ENCODE measurements around the gene REC114.
"Not testable (repeated sequence)": the region's sequence is repeated elsewhere in the genome, so short reads cannot be mapped to it uniquely, and the experiment has no call there.

REC114 gene

DNA sequence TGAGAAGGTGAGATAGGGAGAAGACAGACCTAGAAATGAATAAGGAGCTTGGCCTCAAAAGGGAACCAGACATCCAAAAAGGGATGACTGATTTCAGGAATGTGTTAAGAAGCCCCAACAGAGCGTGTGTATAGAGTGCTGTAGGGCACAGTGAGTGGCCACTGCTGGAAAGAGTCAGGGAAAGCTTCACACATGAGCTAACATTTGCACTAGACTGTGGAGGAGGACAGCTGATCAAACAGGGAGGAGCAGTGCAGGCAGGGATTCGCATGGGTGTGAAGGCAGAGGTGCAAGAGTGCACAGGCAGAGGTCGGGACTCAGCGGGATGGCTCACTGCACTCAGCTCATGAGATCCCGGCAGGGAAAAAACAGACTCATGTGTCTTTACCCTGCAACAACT, 128.4 kb downstream of the REC114 start:
- H3K4me2 ChIP-seq (ENCODE audit: low read length): no peak overlapping the region
- H3K27ac ChIP-seq (ENCODE audit: low read depth, low read length): no peak overlapping the region
- H3K4me3 ChIP-seq (ENCODE audit: low read length): no peak overlapping the region
- H2BK15ac ChIP-seq (replicated peaks; ENCODE audit: low read depth): no peak overlapping the region
- WGBS (ENCODE audit: extremely low coverage, insufficient coverage, low lambda C conversion rate): no CpG with 5 or more reads among the region's 5 CpGs
- H3K79me2 ChIP-seq (ENCODE audit: control insufficient read depth, insufficient read depth, low read length): no peaks in the 10 kb centered on the region
- no peak for DNase-seq
- H3K18ac ChIP-seq (ENCODE audit: low read length): no peak overlapping the region
- H2BK5ac ChIP-seq (ENCODE audit: low read length): no peak overlapping the region
- H4K8ac ChIP-seq (ENCODE audit: low read depth, low read length): no peak overlapping the region
- H3K9ac ChIP-seq (ENCODE audit: low read length): no peak overlapping the region
- no peak overlapping the region for H4K5ac ChIP-seq (ENCODE audit: low read length)
- no peak overlapping the region for H3K4ac ChIP-seq (ENCODE audit: low read depth, low read length)
- no peak overlapping the region for H2BK120ac ChIP-seq (ENCODE audit: low read depth, low read length)
- no peaks in the 10 kb centered on the region for H3K79me1 ChIP-seq (ENCODE audit: low read length)
- peaks cover 4% of the 10 kb centered on the region for H3K36me3 ChIP-seq (ENCODE audit: control insufficient read depth, insufficient read depth, low read length)
- no peaks in the 10 kb centered on the region for H3K4me1 ChIP-seq (ENCODE audit: control insufficient read depth, low read depth, low read length)
- no peak overlapping the region for H3K56ac ChIP-seq (ENCODE audit: low read length)
- H3K27me3 ChIP-seq (ENCODE audit: insufficient read depth, low read length, poor library complexity): no peaks in the 10 kb centered on the region
- no peak overlapping the region for H2AK5ac ChIP-seq (ENCODE audit: low read length)
- H3K23ac ChIP-seq (ENCODE audit: low read length): no peak overlapping the region

DNA sequence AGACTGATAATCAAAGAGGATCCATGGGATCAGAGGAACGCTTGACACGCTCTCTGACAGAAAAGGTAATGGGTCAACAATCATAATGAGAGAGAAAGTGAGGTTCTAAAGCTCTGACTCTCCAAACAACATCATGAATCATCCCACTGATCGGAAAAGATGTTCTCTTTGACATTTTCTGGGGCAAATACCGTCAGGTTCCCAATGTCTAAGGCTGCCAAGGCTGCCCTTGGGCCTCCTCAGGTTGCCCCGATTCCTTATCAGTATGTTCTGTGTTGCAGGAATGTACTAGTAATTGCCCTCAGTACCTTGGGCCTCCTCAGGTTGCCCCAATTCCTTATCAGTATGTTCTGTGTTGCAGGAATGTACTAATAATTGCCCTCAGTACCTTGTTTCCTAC, 129.3 kb downstream of the REC114 start:
- no peak overlapping the region for H3K4ac ChIP-seq (ENCODE audit: low read depth, low read length)
- no peak overlapping the region for H2BK15ac ChIP-seq (replicated peaks; ENCODE audit: low read depth)
- no peak overlapping the region for H3K18ac ChIP-seq (ENCODE audit: low read length)
- no peak overlapping the region for H3K56ac ChIP-seq (ENCODE audit: low read length)
- H3K4me2 ChIP-seq (ENCODE audit: low read length): no peak overlapping the region
- H3K23ac ChIP-seq (ENCODE audit: low read length): no peak overlapping the region
- no peak overlapping the region for H3K9ac ChIP-seq (ENCODE audit: low read length)
- no peak overlapping the region for H2AK5ac ChIP-seq (ENCODE audit: low read length)
- no peaks in the 10 kb centered on the region for H3K79me1 ChIP-seq (ENCODE audit: low read length)
- no peak overlapping the region for H2BK120ac ChIP-seq (ENCODE audit: low read depth, low read length)
- H4K5ac ChIP-seq (ENCODE audit: low read length): no peak overlapping the region
- H4K8ac ChIP-seq (ENCODE audit: low read depth, low read length): no peak overlapping the region
- no peak overlapping the region for H3K4me3 ChIP-seq (ENCODE audit: low read length)
- H3K79me2 ChIP-seq (ENCODE audit: control insufficient read depth, insufficient read depth, low read length): no peaks in the 10 kb centered on the region
- no CpG with 5 or more reads among the region's 5 CpGs for WGBS (ENCODE audit: extremely low coverage, insufficient coverage, low lambda C conversion rate)
- H3K4me1 ChIP-seq (ENCODE audit: control insufficient read depth, low read depth, low read length): no peaks in the 10 kb centered on the region
- H3K36me3 ChIP-seq (ENCODE audit: control insufficient read depth, insufficient read depth, low read length): peaks cover 4% of the 10 kb centered on the region
- H3K27me3 ChIP-seq (ENCODE audit: insufficient read depth, low read length, poor library complexity): no peaks in the 10 kb centered on the region
- no peak overlapping the region for H2BK5ac ChIP-seq (ENCODE audit: low read length)
- DNase-seq: no peak
- H3K27ac ChIP-seq (ENCODE audit: low read depth, low read length): no peak overlapping the region

DNA sequence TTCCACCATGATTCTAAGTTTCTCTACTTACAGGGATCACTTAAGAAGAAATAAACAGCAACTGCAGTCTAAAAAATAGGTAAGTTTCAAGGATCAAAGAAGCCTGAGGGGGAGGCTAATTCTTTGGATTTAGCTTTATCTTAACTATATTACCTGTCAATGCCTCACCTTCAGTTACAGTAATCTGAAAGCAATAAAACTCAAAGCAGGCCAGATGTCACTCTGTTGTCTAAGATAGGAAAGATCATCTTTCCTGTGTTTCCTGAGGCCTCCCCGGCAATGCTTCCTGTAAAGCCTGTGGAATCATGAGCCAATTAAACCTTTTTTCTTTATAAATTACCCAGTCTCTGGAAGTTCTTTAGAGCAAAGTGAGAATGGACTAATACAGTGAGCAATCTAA, 130.1 kb downstream of the REC114 start:
- Histone ChIP-seq H3K4me2 (ENCODE audit: low read length) (no peak overlapping the region), H3K9ac (ENCODE audit: low read length) (no peak overlapping the region), H3K56ac (ENCODE audit: low read length) (no peak overlapping the region), H2BK15ac (replicated peaks; ENCODE audit: low read depth) (no peak overlapping the region), H3K27ac (ENCODE audit: low read depth, low read length) (no peak overlapping the region), H2AK5ac (ENCODE audit: low read length) (no peak overlapping the region), H3K23ac (ENCODE audit: low read length) (no peak overlapping the region), H4K8ac (ENCODE audit: low read depth, low read length) (no peak overlapping the region), H4K5ac (ENCODE audit: low read length) (no peak overlapping the region), H3K4me3 (ENCODE audit: low read length) (no peak overlapping the region), H3K4me1 (ENCODE audit: control insufficient read depth, low read depth, low read length) (no peaks in the 10 kb centered on the region), H2BK5ac (ENCODE audit: low read length) (no peak overlapping the region), H2BK120ac (ENCODE audit: low read depth, low read length) (no peak overlapping the region), H3K79me1 (ENCODE audit: low read length) (no peaks in the 10 kb centered on the region), H3K4ac (ENCODE audit: low read depth, low read length) (no peak overlapping the region), H3K27me3 (ENCODE audit: insufficient read depth, low read length, poor library complexity) (no peaks in the 10 kb centered on the region), H3K36me3 (ENCODE audit: control insufficient read depth, insufficient read depth, low read length) (peaks cover 4% of the 10 kb centered on the region), H3K18ac (ENCODE audit: low read length) (no peak overlapping the region), H3K79me2 (ENCODE audit: control insufficient read depth, insufficient read depth, low read length) (no peaks in the 10 kb centered on the region)
- DNase-seq: no peak
- WGBS (ENCODE audit: extremely low coverage, insufficient coverage, low lambda C conversion rate): no CpG with 5 or more reads among the region's 1 CpG

DNA sequence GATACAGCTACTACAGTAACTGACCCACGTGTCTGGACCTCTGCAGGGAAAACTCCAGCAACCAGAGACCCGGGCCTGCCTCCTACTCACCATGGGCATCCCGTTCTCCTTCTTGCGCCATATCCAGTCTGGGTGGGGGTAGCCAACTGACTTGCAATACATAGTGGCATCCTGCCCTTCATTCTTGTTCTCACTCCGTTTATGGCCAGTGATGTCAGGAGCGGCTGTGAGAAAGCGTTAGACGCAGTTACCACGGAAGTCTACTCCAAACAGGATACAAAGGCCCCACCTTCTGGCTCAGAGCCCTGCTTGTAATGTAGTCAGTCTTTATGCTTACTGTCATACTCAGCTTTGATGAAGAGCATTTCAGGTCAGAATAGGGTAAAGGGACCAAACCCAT, 130.6 kb downstream of the REC114 start:
- Histone ChIP-seq H3K18ac (ENCODE audit: low read length) (no peak overlapping the region), H3K4me2 (ENCODE audit: low read length) (no peak overlapping the region), H3K4ac (ENCODE audit: low read depth, low read length) (no peak overlapping the region), H4K8ac (ENCODE audit: low read depth, low read length) (no peak overlapping the region), H3K79me2 (ENCODE audit: control insufficient read depth, insufficient read depth, low read length) (no peaks in the 10 kb centered on the region), H2BK5ac (ENCODE audit: low read length) (no peak overlapping the region), H3K56ac (ENCODE audit: low read length) (no peak overlapping the region), H3K23ac (ENCODE audit: low read length) (no peak overlapping the region), H4K5ac (ENCODE audit: low read length) (no peak overlapping the region), H3K27me3 (ENCODE audit: insufficient read depth, low read length, poor library complexity) (no peaks in the 10 kb centered on the region), H2BK15ac (replicated peaks; ENCODE audit: low read depth) (no peak overlapping the region), H2BK120ac (ENCODE audit: low read depth, low read length) (no peak overlapping the region), H3K36me3 (ENCODE audit: control insufficient read depth, insufficient read depth, low read length) (peaks cover 4% of the 10 kb centered on the region), H3K27ac (ENCODE audit: low read depth, low read length) (no peak overlapping the region), H2AK5ac (ENCODE audit: low read length) (no peak overlapping the region), H3K9ac (ENCODE audit: low read length) (no peak overlapping the region), H3K4me3 (ENCODE audit: low read length) (no peak overlapping the region), H3K4me1 (ENCODE audit: control insufficient read depth, low read depth, low read length) (no peaks in the 10 kb centered on the region), H3K79me1 (ENCODE audit: low read length) (no peaks in the 10 kb centered on the region)
- no peak for DNase-seq
- WGBS (ENCODE audit: extremely low coverage, insufficient coverage, low lambda C conversion rate): no CpG with 5 or more reads among the region's 9 CpGs

DNA sequence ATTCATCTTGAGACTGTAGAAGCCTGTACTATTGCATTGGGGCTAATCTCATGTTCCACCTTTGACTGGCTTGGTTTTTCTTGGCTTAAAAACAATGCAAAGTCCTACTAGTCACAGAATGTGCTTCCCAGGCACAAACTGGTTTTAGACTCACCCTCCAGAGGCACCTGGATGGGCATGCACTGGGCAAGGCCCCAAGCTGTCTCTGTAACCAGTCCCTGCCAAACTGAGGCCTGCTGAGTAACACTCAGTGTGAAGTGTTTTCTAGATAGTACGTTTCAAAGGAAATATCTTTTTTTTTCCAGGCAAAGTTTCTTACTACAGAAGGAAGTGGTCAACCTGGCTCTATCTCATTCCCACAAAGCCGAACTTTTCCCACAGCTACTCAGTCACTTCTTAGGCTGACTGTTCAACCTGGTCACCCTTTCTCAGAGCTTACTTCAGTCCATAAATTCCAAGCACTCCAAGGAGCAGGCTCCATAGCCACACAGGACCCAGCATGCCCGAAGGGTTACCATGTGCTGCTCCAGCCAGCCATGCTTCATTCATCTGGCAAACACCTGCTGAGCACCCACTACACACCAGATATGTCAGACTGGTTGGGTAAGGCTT, 132.8 kb downstream of the REC114 start:
- no peaks in the 10 kb centered on the region for H3K79me2 ChIP-seq (ENCODE audit: control insufficient read depth, insufficient read depth, low read length)
- H3K4me3 ChIP-seq (ENCODE audit: low read length): no peak overlapping the region
- no peak overlapping the region for H3K9ac ChIP-seq (ENCODE audit: low read length)
- H2AK5ac ChIP-seq (ENCODE audit: low read length): no peak overlapping the region
- H4K8ac ChIP-seq (ENCODE audit: low read depth, low read length): no peak overlapping the region
- H3K79me1 ChIP-seq (ENCODE audit: low read length): no peaks in the 10 kb centered on the region
- H3K36me3 ChIP-seq (ENCODE audit: control insufficient read depth, insufficient read depth, low read length): peaks cover 4% of the 10 kb centered on the region
- no peak overlapping the region for H2BK15ac ChIP-seq (replicated peaks; ENCODE audit: low read depth)
- no peak overlapping the region for H4K5ac ChIP-seq (ENCODE audit: low read length)
- no peak for DNase-seq
- no peak overlapping the region for H3K56ac ChIP-seq (ENCODE audit: low read length)
- no CpG with 5 or more reads among the region's 3 CpGs for WGBS (ENCODE audit: extremely low coverage, insufficient coverage, low lambda C conversion rate)
- H3K23ac ChIP-seq (ENCODE audit: low read length): no peak overlapping the region
- no peak overlapping the region for H3K4ac ChIP-seq (ENCODE audit: low read depth, low read length)
- no peaks in the 10 kb centered on the region for H3K27me3 ChIP-seq (ENCODE audit: insufficient read depth, low read length, poor library complexity)
- no peaks in the 10 kb centered on the region for H3K4me1 ChIP-seq (ENCODE audit: control insufficient read depth, low read depth, low read length)
- no peak overlapping the region for H3K27ac ChIP-seq (ENCODE audit: low read depth, low read length)
- no peak overlapping the region for H3K18ac ChIP-seq (ENCODE audit: low read length)
- H3K4me2 ChIP-seq (ENCODE audit: low read length): no peak overlapping the region
- H2BK5ac ChIP-seq (ENCODE audit: low read length): no peak overlapping the region
- H2BK120ac ChIP-seq (ENCODE audit: low read depth, low read length): no peak overlapping the region

DNA sequence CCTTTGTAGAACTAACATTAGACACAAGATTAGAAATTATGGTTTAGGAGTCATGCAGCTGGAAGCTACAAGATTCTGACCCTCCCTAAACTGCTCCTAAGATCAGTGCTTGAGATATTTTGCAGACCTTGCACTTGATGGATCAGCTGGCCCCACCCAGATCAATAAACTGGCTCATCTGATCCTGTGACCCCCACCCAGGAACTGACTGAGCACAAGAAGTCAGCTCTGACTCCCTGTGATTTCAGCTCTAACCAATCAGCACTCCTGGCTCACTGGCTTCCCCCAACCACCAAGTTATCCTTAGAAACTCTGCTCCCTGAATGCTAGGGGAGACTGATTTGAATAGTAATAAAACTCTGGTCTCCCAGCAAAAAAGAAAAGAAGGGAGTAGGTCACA, 134.6 kb downstream of the REC114 start:
- not testable (repeated sequence) for H3K56ac ChIP-seq (ENCODE audit: low read length); H2BK120ac ChIP-seq (ENCODE audit: low read depth, low read length); H3K4me3 ChIP-seq (ENCODE audit: low read length); H3K27me3 ChIP-seq (ENCODE audit: insufficient read depth, low read length, poor library complexity); H3K27ac ChIP-seq (ENCODE audit: low read depth, low read length); H3K79me2 ChIP-seq (ENCODE audit: control insufficient read depth, insufficient read depth, low read length); H3K36me3 ChIP-seq (ENCODE audit: control insufficient read depth, insufficient read depth, low read length); H3K4me1 ChIP-seq (ENCODE audit: control insufficient read depth, low read depth, low read length); H2BK15ac ChIP-seq (replicated peaks; ENCODE audit: low read depth); DNase-seq; H2BK5ac ChIP-seq (ENCODE audit: low read length); H3K4ac ChIP-seq (ENCODE audit: low read depth, low read length); H3K18ac ChIP-seq (ENCODE audit: low read length); H3K79me1 ChIP-seq (ENCODE audit: low read length); H4K8ac ChIP-seq (ENCODE audit: low read depth, low read length); H4K5ac ChIP-seq (ENCODE audit: low read length); H3K4me2 ChIP-seq (ENCODE audit: low read length); H3K23ac ChIP-seq (ENCODE audit: low read length); H3K9ac ChIP-seq (ENCODE audit: low read length); H2AK5ac ChIP-seq (ENCODE audit: low read length)

Data from mesendoderm (in vitro differentiated cells).